AG10803 (cell line): ENCODE measurements around the gene ADORA2B.

Experiments
- DNase-seq: peaks from one replicate; pipeline ENCODE4 v3.0.0; 2010; ENCODE audit warnings: low read depth
- H3K4me3 ChIP-seq: 2 replicates; pipeline ENCODE4 v1.5.1; 2011; ENCODE audit warnings: mild to moderate bottlenecking, low read length, control low read depth
- CTCF ChIP-seq: conservative IDR thresholded peaks from 2 replicates; pipeline ENCODE4 v1.5.1; 2011; ENCODE audit warnings: mild to moderate bottlenecking, low read length, control low read depth, inconsistent platforms

Gene ADORA2B

GRCh38 chr17:15922586-15922985 lies 22.3 kb upstream of the ADORA2B start:
- H3K4me3 ChIP-seq = no peak overlapping the region
- no peak for DNase-seq
- no peak for TF ChIP-seq CTCF

GRCh38 chr17:15926039-15926740 lies 18.7 kb upstream of the ADORA2B start:
- DNase-seq = no peak
- H3K4me3 ChIP-seq = no peak overlapping the region
- no peak for TF ChIP-seq CTCF

- no peak overlapping the region for H3K4me3 ChIP-seq
- no peak for TF ChIP-seq CTCF
- DNase-seq = no peak
Observed at GRCh38 chr17:15928286-15928785, 16.6 kb upstream of the ADORA2B start.

GRCh38 chr17:15929941-15930340 lies 15.0 kb upstream of the ADORA2B start:
- TF ChIP-seq CTCF = no peak
- no peak overlapping the region for H3K4me3 ChIP-seq
- DNase-seq = no peak

- DNase-seq = no peak
- no peak for TF ChIP-seq CTCF
- no peak overlapping the region for H3K4me3 ChIP-seq
Observed at GRCh38 chr17:15930426-15930825, 14.5 kb upstream of the ADORA2B start.

GRCh38 chr17:15931394-15931793 lies 13.5 kb upstream of the ADORA2B start:
- H3K4me3 ChIP-seq = no peak overlapping the region
- DNase-seq = no peak
- TF ChIP-seq CTCF = no peak

GRCh38 chr17:15934866-15935265 lies 10.1 kb upstream of the ADORA2B start:
- H3K4me3 ChIP-seq = no peak overlapping the region
- no peak for DNase-seq
- no peak for TF ChIP-seq CTCF
